Daoy (cell line): ENCODE measurements around the gene SCMH1. TPM values are rescaled to one million over a fixed set of nuclear protein-coding genes. Genes with fewer than 3 reads are reported as not detected.
"Not testable (repeated sequence)": the region's sequence is repeated elsewhere in the genome, so short reads cannot be mapped to it uniquely, and the experiment has no call there.

Experiments
- DNase-seq: peaks from one replicate; pipeline ENCODE4 v3.0.0-alpha.2; 2015; ENCODE audit warnings: low read depth
- total RNA-seq: library from RNA; depleted of rRNA; stranded (reverse); fragments of >200 nt; shearing (Covaris generic); gene quantifications from 2 replicates; pipeline ENCODE4 v1.2.3, GENCODE V29; 2014

Gene SCMH1
- total RNA-seq, 1 experiment from 2014 or later, result 8.0 TPM

DNA sequence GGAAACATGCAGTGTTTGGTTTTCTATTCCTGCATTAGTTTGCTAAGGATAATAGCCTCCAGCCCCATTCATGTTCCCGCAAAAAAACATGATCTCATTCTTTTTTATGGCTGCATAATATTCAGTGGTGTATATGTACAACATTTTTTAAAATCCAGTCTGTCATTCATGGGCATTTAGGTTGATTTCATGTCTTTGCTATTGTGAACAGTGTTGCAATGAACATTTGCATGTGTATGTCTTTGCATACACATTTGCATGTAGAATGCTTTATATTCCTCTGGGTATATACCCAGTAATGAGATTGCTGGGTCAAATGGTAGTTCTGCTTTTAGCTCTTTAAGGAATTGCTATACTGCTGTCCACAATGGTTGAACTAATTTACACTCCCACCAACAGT, 9.0 kb upstream of the SCMH1 start:
- DNase-seq, result not testable (repeated sequence)

DNA sequence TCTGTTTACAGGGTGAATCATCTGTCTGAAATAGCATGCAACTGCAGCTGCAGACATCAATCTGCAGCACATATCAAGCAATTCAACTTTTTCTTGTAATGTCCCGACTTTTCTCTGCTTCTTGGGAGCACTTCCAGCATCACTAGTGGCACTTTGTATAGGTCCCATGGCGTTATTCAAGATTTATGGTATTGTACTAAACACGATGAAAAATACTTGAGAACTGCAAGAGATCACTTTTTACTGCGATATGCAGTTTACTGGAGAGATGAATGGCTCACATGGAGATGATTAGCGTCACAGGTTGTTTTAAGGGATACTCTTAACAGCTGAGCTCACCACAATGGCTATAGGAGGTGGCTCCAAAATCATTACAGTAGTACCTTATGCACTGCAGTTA, 7.2 kb upstream of the SCMH1 start:
- DNase-seq, result no peak

DNA sequence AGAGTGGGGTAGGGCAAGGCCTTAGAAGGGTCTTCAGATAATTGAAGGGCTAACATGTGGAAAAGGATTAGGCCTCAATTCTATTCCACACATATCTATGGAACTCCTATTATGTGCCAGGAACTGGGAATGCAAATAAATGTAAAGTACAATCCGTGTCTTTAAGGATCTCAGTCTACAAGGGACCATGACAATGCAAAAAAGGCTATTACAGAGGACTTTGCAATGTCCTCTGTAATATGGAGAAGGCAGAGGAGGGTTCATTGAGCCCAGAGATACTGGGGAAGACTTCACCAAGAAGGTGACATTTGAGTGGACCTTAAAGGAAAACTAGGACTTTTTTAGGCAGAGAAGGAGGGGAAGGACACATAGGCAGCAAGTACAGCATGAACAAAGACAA, 4.5 kb upstream of the SCMH1 start:
- no peak for DNase-seq

- no peak for DNase-seq
Observed at GRCh38 chr1:41245659-41246058, 3.6 kb upstream of the SCMH1 start.

- DNase-seq, result no peak
Observed at GRCh38 chr1:41243079-41243385, 926 bp upstream of the SCMH1 start.

- DNase-seq, result peak; percentile 35
Observed at GRCh38 chr1:41242342-41243078, 404 bp upstream of the SCMH1 start.

DNA sequence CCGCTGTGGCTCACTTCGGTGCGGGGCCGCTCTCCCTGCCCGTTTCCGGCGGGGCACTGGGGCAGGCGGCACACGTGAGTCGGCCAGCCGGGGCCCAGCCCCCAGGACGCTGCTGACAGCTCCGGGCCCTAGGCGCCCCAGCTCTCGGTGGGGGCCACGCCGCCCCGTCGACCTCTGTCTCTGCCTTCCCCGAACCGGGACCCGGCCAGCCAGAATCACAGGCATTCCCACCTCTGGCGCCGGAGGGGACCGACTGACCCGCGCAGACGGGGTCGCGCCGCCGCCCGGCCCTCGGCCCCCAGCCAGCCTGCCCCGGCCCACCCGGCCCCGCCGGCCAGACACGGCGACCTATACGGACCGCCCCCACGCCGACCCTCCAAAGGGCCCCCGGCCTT, 755 bp downstream of the SCMH1 start:
- peak; percentile 86 for DNase-seq

GRCh38 chr1:41240781-41241353, 1.2 kb downstream of the SCMH1 start:
- no peak for DNase-seq

DNA sequence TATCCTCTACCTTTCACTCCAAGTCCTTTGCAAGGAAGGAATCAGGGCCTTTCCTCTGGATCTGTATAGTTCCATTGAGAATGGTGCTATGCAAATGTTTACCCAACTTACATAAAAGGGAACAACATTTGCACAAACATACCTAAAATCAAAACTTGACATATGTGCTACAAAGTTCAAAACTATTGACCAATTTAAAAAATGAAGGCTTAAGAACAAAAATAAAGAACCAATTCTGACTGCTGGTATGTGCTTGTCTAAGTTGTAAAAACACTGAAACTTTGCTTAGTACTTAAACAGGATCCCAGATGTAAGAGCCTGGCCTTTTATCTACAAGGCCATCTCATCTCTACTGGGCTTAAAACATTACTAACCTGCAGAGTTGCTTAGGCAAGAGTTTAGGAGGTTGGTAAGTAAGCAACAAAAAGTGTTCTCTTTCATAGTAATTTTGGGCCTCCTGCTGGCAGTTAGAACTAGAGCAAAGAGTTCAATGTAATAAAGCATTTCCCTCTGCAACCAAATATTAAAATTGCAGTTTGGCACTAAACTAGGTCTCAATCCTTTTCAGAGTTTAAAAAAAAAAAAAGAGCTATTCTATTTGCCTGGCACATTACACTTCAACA, 2.0 kb downstream of the SCMH1 start:
- DNase-seq, result no peak

DNA sequence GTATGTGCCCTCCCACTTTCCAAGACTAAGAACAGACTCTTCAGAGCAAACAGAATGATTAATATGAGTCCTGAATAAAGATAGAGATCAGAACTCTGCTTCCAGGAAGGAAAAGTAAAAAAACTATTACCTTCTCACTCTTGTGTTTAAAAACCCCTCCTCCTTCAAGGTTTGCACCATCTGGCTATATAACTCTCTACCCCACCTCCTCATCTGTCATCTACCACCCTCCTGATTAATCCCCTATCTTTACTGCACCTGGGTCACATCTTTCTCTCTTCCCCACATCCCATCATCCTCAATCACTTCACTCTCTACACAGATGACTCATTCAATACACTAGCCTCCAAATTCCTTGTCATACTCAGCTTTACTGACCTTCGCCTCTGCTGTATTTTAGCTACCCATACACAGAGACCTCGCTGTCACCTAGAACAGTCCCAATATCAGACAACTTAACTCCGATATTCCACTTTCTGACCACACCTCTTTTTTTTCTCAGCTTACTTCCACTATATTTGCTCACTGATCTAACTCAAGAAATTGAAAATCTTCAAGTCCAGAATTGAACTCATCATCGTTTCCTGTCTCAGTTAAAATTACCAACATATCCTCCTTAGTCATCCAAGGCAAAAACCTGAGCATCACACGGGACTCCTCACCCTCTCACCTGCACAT, 3.7 kb downstream of the SCMH1 start:
- peak; percentile 27 for DNase-seq

DNA sequence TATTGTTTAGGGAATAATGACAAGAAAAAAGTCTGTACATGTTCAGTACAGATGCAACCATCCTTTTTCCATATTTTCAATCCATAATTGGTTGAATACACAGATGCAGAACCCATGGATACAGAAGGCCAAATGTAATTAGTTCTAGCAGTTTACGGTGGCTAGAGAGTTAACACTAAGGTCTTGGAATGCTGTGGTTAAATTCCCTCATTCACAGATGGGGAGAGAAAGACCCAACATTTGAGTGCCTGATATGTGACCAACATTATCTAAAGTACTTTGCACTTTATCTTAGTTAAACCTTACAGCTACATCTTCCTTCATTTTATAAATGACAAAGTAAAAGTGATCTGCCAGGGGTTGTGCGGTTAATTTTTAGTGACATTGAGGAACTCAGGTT, 5.3 kb downstream of the SCMH1 start:
- DNase-seq, result no peak

- DNase-seq, result no peak
Observed at GRCh38 chr1:41235893-41236292, 6.2 kb downstream of the SCMH1 start.

DNA sequence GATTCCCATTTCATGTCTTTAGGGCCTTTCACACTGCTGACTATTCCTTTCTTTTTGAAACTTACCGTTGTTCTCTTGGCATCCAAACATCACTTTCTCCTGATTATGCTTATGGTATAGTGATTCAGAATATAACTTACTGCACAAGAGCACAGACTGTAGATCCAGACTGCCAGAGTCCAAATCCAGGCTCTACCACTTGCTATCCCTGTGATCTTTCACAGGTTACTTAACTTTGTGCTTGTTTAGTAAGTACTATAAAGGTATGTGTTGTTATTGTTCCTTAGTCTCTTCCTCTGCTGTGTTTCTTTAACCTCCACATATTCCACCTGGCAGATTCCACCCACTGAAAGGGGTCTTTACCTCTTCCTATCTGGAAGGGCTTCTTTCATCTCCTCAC, 8.4 kb downstream of the SCMH1 start:
- DNase-seq, result no peak

- DNase-seq, result no peak
Observed at GRCh38 chr1:41232305-41232704, 9.8 kb downstream of the SCMH1 start.

- DNase-seq, result no peak
Observed at GRCh38 chr1:41230656-41231055, 11.4 kb downstream of the SCMH1 start.

- DNase-seq, result not testable (repeated sequence)
Observed at GRCh38 chr1:41229219-41229618, 12.9 kb downstream of the SCMH1 start.

DNA sequence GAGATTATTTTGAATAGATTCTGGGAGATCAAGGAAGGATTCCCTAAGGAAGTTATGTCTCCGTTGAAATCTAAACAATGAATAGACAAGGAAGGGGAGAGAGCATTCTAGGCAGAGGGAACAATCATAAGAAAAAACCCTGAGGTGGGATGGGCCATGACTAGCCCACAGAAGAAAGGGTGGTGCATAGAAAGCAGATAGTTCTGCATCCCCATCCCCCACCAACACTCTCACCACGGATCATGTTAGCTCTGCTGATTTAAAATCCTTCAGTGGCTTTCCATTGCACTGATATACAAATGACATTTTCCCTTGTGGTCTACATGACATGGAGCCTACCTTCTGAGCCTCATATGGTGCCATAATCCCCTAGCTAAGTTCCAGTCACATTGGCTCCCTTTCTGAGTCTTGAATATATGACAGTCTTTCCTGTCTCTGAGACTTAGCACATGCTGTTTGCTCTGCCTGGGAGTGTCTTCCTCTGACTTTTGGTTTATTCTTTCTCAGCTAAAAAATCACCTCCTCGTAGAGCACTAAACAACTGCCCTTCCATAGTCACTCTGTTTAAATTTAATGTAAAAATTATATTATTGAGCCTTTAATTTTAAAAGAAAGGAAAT, 15.2 kb downstream of the SCMH1 start:
- DNase-seq, result no peak

- DNase-seq, result no peak
Observed at GRCh38 chr1:41225495-41225894, 16.6 kb downstream of the SCMH1 start.

GRCh38 chr1:41222496-41222895, 19.6 kb downstream of the SCMH1 start:
- DNase-seq, result no peak

- DNase-seq, result no peak
Observed at GRCh38 chr1:41221995-41222394, 20.1 kb downstream of the SCMH1 start.

- no peak for DNase-seq
Observed at GRCh38 chr1:41218152-41218551, 24.0 kb downstream of the SCMH1 start.

- DNase-seq, result no peak
Observed at GRCh38 chr1:41217441-41217840, 24.7 kb downstream of the SCMH1 start.

GRCh38 chr1:41215623-41216022, 26.5 kb downstream of the SCMH1 start:
- no peak for DNase-seq
